ENCODE measurements around the gene CDH13. TPM values are rescaled to one million over a fixed set of nuclear protein-coding genes. Genes with fewer than 3 reads are reported as not detected.

CDH13 gene
- polyA plus RNA-seq, 3 donors, result 8.6 to 12.8 (median 12.4) TPM

GRCh38 chr16:83501481-83501880 lies 874.7 kb downstream of the CDH13 start:
- DNase-seq (ENCODE audit: extremely low read depth in 1 of 11, low read depth in 9 of 11, low spot score in 4 of 11), result no peak

- no peak for DNase-seq (ENCODE audit: extremely low read depth in 1 of 11, low read depth in 9 of 11, low spot score in 4 of 11)
Measured at GRCh38 chr16:83508295-83508694, 881.5 kb downstream of the CDH13 start.

GRCh38 chr16:83509316-83509715 lies 882.5 kb downstream of the CDH13 start:
- no peak for DNase-seq (ENCODE audit: extremely low read depth in 1 of 11, low read depth in 9 of 11, low spot score in 4 of 11)

GRCh38 chr16:83510906-83511305 lies 884.1 kb downstream of the CDH13 start:
- no peak for DNase-seq (ENCODE audit: extremely low read depth in 1 of 11, low read depth in 9 of 11, low spot score in 4 of 11)

GRCh38 chr16:83513008-83513755 lies 886.4 kb downstream of the CDH13 start:
- no peak for DNase-seq (ENCODE audit: extremely low read depth in 1 of 11, low read depth in 9 of 11, low spot score in 4 of 11)

GRCh38 chr16:83515395-83515794 lies 888.6 kb downstream of the CDH13 start:
- DNase-seq (ENCODE audit: extremely low read depth in 1 of 11, low read depth in 9 of 11, low spot score in 4 of 11), result no peak

- no peak for DNase-seq (ENCODE audit: extremely low read depth in 1 of 11, low read depth in 9 of 11, low spot score in 4 of 11)
Measured at GRCh38 chr16:83516931-83517330, 890.2 kb downstream of the CDH13 start.

- DNase-seq (ENCODE audit: extremely low read depth in 1 of 11, low read depth in 9 of 11, low spot score in 4 of 11), result no peak
Measured at GRCh38 chr16:83517398-83517797, 890.6 kb downstream of the CDH13 start.

GRCh38 chr16:83520596-83520995 lies 893.8 kb downstream of the CDH13 start:
- no peak for DNase-seq (ENCODE audit: extremely low read depth in 1 of 11, low read depth in 9 of 11, low spot score in 4 of 11)

- DNase-seq (ENCODE audit: extremely low read depth in 1 of 11, low read depth in 9 of 11, low spot score in 4 of 11), result no peak
Measured at GRCh38 chr16:83530293-83530692, 903.5 kb downstream of the CDH13 start.

GRCh38 chr16:83532634-83533033 lies 905.9 kb downstream of the CDH13 start:
- no peak for DNase-seq (ENCODE audit: extremely low read depth in 1 of 11, low read depth in 9 of 11, low spot score in 4 of 11)

- DNase-seq (ENCODE audit: extremely low read depth in 1 of 11, low read depth in 9 of 11, low spot score in 4 of 11), result peak in 1 of 11 donors; percentile 0
Measured at GRCh38 chr16:83533193-83533592, 906.4 kb downstream of the CDH13 start.

- DNase-seq (ENCODE audit: extremely low read depth in 1 of 11, low read depth in 9 of 11, low spot score in 4 of 11), result no peak
Measured at GRCh38 chr16:83538707-83539106, 911.9 kb downstream of the CDH13 start.

GRCh38 chr16:83539736-83540490 lies 913.1 kb downstream of the CDH13 start:
- DNase-seq (ENCODE audit: extremely low read depth in 1 of 11, low read depth in 9 of 11, low spot score in 4 of 11), result no peak

- no peak for DNase-seq (ENCODE audit: extremely low read depth in 1 of 11, low read depth in 9 of 11, low spot score in 4 of 11)
Measured at GRCh38 chr16:83541231-83541630, 914.5 kb downstream of the CDH13 start.

GRCh38 chr16:83542491-83542890 lies 915.7 kb downstream of the CDH13 start:
- DNase-seq (ENCODE audit: extremely low read depth in 1 of 11, low read depth in 9 of 11, low spot score in 4 of 11), result no peak

- no peak for DNase-seq (ENCODE audit: extremely low read depth in 1 of 11, low read depth in 9 of 11, low spot score in 4 of 11)
Measured at GRCh38 chr16:83549316-83550182, 922.8 kb downstream of the CDH13 start.

GRCh38 chr16:83550183-83550569 lies 923.4 kb downstream of the CDH13 start:
- no peak for DNase-seq (ENCODE audit: extremely low read depth in 1 of 11, low read depth in 9 of 11, low spot score in 4 of 11)

GRCh38 chr16:83552228-83552627 lies 925.5 kb downstream of the CDH13 start:
- no peak for DNase-seq (ENCODE audit: extremely low read depth in 1 of 11, low read depth in 9 of 11, low spot score in 4 of 11)

- DNase-seq (ENCODE audit: extremely low read depth in 1 of 11, low read depth in 9 of 11, low spot score in 4 of 11), result no peak
Measured at GRCh38 chr16:83552930-83553329, 926.2 kb downstream of the CDH13 start.

All from renal cortex interstitium (tissue), 11 donors.